BLaER1 treated with 17β-estradiol and CSF1 and Interleukin-3, amounts not matched to agents 10 nM and 100 nM (cell line): ENCODE data around the gene ANAPC4.

Experiments used
- H3K27ac ChIP-seq, 11 experiments: shearing (Covaris generic); formaldehyde crosslinking; 2 replicates each; pipeline ENCODE4 v1.8.1; 2022
- H3K27me3 ChIP-seq, 11 experiments: shearing (Covaris generic); formaldehyde crosslinking; 2 replicates each; pipeline ENCODE4 v1.8.1; 2022
- H3K36me3 ChIP-seq, 11 experiments: shearing (Covaris generic); formaldehyde crosslinking; 2 replicates each; pipeline ENCODE4 v1.8.1; 2022
- H3K4me1 ChIP-seq, 10 experiments: shearing (Covaris generic); formaldehyde crosslinking; 2 replicates each; pipeline ENCODE4 v1.8.1; 2022
- H3K4me2 ChIP-seq, 11 experiments: shearing (Covaris generic); formaldehyde crosslinking; 2 replicates each; pipeline ENCODE4 v1.8.1; 2022
- H3K4me3 ChIP-seq, 10 experiments: shearing (Covaris generic); formaldehyde crosslinking; 2 replicates each; pipeline ENCODE4 v1.8.1; 2022
- H3K9ac ChIP-seq, 11 experiments: shearing (Covaris generic); formaldehyde crosslinking; 2 replicates each; pipeline ENCODE4 v1.8.1; 2022
- H3K9me3 ChIP-seq, 11 experiments: shearing (Covaris generic); formaldehyde crosslinking; replicated peaks in 1 of 11; 2 replicates each; pipeline ENCODE4 v1.8.1; 2022
- H4K20me1 ChIP-seq, 11 experiments: shearing (Covaris generic); formaldehyde crosslinking; 2 replicates each; pipeline ENCODE4 v1.8.1; 2022
- Cebpa-rat ChIP-seq, 11 experiments: shearing (Covaris generic); IDR thresholded peaks; 2 replicates each; pipeline ENCODE4 v1.8.1; 2022

Gene ANAPC4

GRCh38 chr4:25449688-25450087 is 72.6 kb downstream of the ANAPC4 start:
- no peak for TF ChIP-seq Cebpa-rat (IDR thresholded peaks at IDR 0.05)
- Histone ChIP-seq H3K4me1 (peaks cover 9 to 18% (median 15%) of the 10 kb centered on the region in 10 experiments; a peak in 15 of 20 replicates), H3K9ac (no peak overlapping the region), H4K20me1 (no peaks in the 10 kb centered on the region), H3K27ac (no peak overlapping the region), H3K4me3 (no peak overlapping the region), H3K36me3 (no peaks in the 10 kb centered on the region), H3K27me3 (no peaks in the 10 kb centered on the region), H3K9me3 (no peaks in the 10 kb centered on the region), H3K4me2 (peak overlapping the region in 8 of 11 experiments; percentile 11 to 53 (median 18); a peak in 6 of 22 replicates)

GRCh38 chr4:25450491-25450901 is 73.4 kb downstream of the ANAPC4 start:
- H3K9me3 ChIP-seq, result no peaks in the 10 kb centered on the region
- H3K4me3 ChIP-seq, result no peak overlapping the region

GRCh38 chr4:25451676-25452075 is 74.6 kb downstream of the ANAPC4 start:
- no peak overlapping the region for H3K4me3 ChIP-seq
- no peaks in the 10 kb centered on the region for H3K36me3 ChIP-seq
- no peaks in the 10 kb centered on the region for H3K27me3 ChIP-seq
- H3K9me3 ChIP-seq, result no peaks in the 10 kb centered on the region
- no peak overlapping the region for H3K9ac ChIP-seq
- TF ChIP-seq Cebpa-rat (IDR thresholded peaks at IDR 0.05), result no peak
- H4K20me1 ChIP-seq, result no peaks in the 10 kb centered on the region
- H3K4me1 ChIP-seq, result peaks cover 9 to 18% (median 15%) of the 10 kb centered on the region in 10 experiments; a peak in 15 of 20 replicates
- peak overlapping the region in 1 of 11 experiments; percentile 30; a peak in 1 of 22 replicates for H3K4me2 ChIP-seq
- no peak overlapping the region for H3K27ac ChIP-seq

More at GRCh38 chr4:25450491-25450901, 73.4 kb downstream of the ANAPC4 start:
- H3K4me1 ChIP-seq, result peaks cover 9 to 18% (median 15%) of the 10 kb centered on the region in 10 experiments; a peak in 15 of 20 replicates
- no peak for TF ChIP-seq Cebpa-rat (IDR thresholded peaks at IDR 0.05)
- H4K20me1 ChIP-seq, result no peaks in the 10 kb centered on the region
- H3K36me3 ChIP-seq, result no peaks in the 10 kb centered on the region
- no peaks in the 10 kb centered on the region for H3K27me3 ChIP-seq
- no peak overlapping the region for H3K9ac ChIP-seq
- H3K4me2 ChIP-seq, result peak overlapping the region in 7 of 11 experiments; percentile 12 to 53 (median 21); a peak in 8 of 22 replicates
- no peak overlapping the region for H3K27ac ChIP-seq

DNA sequence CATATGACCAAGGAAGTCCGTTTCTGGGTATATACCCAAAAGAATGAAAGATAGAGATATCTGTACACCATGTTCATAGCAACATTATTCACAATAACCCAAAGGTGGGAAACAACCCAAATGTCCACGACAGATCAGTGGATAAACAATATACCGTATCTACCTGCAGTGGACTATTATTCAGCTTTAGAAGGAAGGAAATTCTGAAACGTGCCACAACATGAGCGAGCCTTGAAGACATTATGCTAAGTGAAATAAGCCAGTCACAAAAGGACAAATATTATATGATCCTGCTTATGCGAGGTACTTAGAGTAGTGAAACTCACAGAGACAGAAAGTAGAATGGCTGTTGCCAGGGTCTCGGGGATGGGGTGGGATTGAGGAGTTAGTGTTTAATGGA is 75.0 kb downstream of the ANAPC4 start:
- no peak overlapping the region for H3K9ac ChIP-seq
- H3K36me3 ChIP-seq, result no peaks in the 10 kb centered on the region
- H3K27ac ChIP-seq, result no peak overlapping the region
- H3K4me2 ChIP-seq, result no peak overlapping the region
- no peaks in the 10 kb centered on the region for H3K27me3 ChIP-seq
- peaks cover 9 to 22% (median 16%) of the 10 kb centered on the region in 10 experiments; a peak in 16 of 20 replicates for H3K4me1 ChIP-seq
- H3K4me3 ChIP-seq, result no peak overlapping the region
- no peaks in the 10 kb centered on the region for H4K20me1 ChIP-seq
- TF ChIP-seq Cebpa-rat (IDR thresholded peaks at IDR 0.05), result no peak
- no peaks in the 10 kb centered on the region for H3K9me3 ChIP-seq

- no peak overlapping the region for H3K4me3 ChIP-seq
- H3K9ac ChIP-seq, result no peak overlapping the region
- no peaks in the 10 kb centered on the region for H3K9me3 ChIP-seq
- no peaks in the 10 kb centered on the region for H4K20me1 ChIP-seq
- peaks cover 9 to 18% (median 14%) of the 10 kb centered on the region in 10 experiments; a peak in 16 of 20 replicates for H3K4me1 ChIP-seq
- H3K36me3 ChIP-seq, result no peaks in the 10 kb centered on the region
- no peak overlapping the region for H3K4me2 ChIP-seq
- no peaks in the 10 kb centered on the region for H3K27me3 ChIP-seq
- no peak overlapping the region for H3K27ac ChIP-seq
- TF ChIP-seq Cebpa-rat (IDR thresholded peaks at IDR 0.05), result no peak
These were observed 77.4 kb downstream of the ANAPC4 start for GRCh38 chr4:25454476-25454875.

GRCh38 chr4:25457053-25457715 is 80.1 kb downstream of the ANAPC4 start:
- Histone ChIP-seq H3K36me3 (no peaks in the 10 kb centered on the region), H4K20me1 (no peaks in the 10 kb centered on the region), H3K4me2 (peak overlapping the region in 2 of 11 experiments; percentile 43 to 51; a peak in 5 of 22 replicates), H3K27ac (no peak overlapping the region), H3K4me1 (peaks cover 0 to 9% (median 0%) of the 10 kb centered on the region in 10 experiments; a peak in 6 of 20 replicates), H3K9me3 (no peaks in the 10 kb centered on the region), H3K9ac (no peak overlapping the region), H3K4me3 (no peak overlapping the region), H3K27me3 (no peaks in the 10 kb centered on the region)
- TF ChIP-seq Cebpa-rat (IDR thresholded peaks at IDR 0.05), result 0 out of 22 replicates have a peak, but pooled peaks of 1 of the 11 experiments have one; percentile 13

DNA sequence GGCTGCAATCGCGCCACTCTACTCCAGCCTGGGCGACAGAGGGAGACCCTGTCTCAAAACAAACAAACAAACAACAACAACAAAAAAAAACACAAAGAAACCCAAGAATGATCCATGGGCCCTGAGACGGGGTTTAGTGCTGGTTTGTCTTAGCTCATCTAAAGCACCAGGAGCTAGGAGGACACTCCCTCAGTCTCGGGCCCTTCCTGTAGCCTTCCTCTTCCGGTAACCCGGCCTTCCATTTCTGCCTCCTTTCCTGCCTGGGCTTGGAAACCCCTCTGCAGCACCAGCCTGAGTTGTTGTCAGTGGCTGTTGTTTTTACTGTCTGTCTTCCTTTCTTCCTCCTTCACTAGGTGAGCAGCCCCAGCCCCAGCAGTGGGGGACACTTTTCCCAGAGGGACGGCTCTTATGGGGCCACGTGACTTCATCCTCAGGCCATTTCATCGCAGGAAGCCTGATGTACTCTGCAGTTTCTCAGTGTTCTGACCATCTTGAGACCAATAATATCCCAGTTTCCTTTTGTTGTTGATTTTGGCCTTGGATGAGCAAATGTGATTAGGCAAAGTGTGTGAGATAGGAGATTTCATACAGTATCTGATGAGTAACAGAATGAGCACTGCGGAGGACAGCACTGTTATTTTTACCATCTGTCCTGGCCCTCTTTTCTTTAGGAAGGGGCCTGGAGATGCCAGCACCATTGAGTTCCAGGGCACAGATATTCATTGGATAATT is 90.1 kb downstream of the ANAPC4 start:
- Histone ChIP-seq H3K27ac (no peak overlapping the region), H3K27me3 (no peaks in the 10 kb centered on the region), H3K9me3 (peaks cover 0 to 13% (median 8%) of the 10 kb centered on the region in 11 experiments; a peak in 16 of 22 replicates), H3K4me3 (no peak overlapping the region), H3K36me3 (no peaks in the 10 kb centered on the region), H3K4me1 (no peaks in the 10 kb centered on the region), H3K4me2 (no peak overlapping the region), H3K9ac (no peak overlapping the region), H4K20me1 (no peaks in the 10 kb centered on the region)
- no peak for TF ChIP-seq Cebpa-rat (IDR thresholded peaks at IDR 0.05)

DNA sequence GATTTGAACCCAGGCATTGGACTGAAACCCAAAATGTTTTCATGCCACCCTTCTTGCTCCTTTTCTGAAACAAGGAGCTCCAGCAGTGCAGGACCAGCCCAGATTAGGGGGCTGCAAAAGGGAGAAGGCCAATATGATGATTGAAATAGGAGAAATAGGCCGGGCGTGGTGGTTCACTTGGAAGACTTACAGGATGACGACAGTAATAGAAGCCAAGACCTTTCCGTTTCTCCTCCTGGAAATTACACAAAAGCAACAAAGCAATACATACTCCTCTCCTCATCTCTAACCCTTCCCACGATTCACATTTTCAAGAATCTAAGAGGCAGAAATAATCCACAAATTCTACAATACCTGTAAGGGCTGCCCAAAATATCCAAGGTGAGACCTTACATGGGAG is 90.8 kb downstream of the ANAPC4 start:
- no peak overlapping the region for H3K4me2 ChIP-seq
- H3K9ac ChIP-seq, result no peak overlapping the region
- H3K27ac ChIP-seq, result no peak overlapping the region
- no peaks in the 10 kb centered on the region for H3K36me3 ChIP-seq
- H3K4me1 ChIP-seq, result no peaks in the 10 kb centered on the region
- no peaks in the 10 kb centered on the region for H3K27me3 ChIP-seq
- no peak for TF ChIP-seq Cebpa-rat (IDR thresholded peaks at IDR 0.05)
- peaks cover 0 to 18% (median 8%) of the 10 kb centered on the region in 11 experiments; a peak in 16 of 22 replicates for H3K9me3 ChIP-seq
- H3K4me3 ChIP-seq, result no peak overlapping the region
- H4K20me1 ChIP-seq, result no peaks in the 10 kb centered on the region
